GM21529 (cell line): ENCODE results near the gene SAMD11.

ENCODE experiments used
- ATAC-seq: cut with Tn5 transposase; IDR thresholded peaks from one replicate; pipeline ENCODE4 v1.9.1; 2021; ENCODE audit not compliant: unreplicated experiment

The SAMD11 gene

DNA sequence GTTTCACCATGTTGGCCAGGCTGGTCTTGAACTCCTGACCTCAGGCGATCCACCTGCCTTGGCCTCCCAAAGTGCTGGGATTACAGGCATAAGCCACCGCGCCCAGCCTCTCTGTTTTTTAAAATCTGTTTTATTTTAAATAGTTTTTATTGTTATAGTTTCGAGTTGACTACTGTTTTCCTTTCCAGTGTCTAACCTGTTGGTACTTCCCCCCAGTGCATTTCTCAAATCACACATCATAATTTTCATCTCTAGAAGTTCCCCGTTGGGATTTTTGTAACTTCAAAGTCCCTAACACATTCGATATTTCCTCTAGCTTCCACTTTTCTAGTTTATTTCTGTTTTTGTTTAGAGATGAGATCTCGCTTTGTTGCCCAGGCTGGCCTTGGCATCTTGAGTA, 68.6 kb downstream of the SAMD11 start:
- ATAC-seq: no peak

DNA sequence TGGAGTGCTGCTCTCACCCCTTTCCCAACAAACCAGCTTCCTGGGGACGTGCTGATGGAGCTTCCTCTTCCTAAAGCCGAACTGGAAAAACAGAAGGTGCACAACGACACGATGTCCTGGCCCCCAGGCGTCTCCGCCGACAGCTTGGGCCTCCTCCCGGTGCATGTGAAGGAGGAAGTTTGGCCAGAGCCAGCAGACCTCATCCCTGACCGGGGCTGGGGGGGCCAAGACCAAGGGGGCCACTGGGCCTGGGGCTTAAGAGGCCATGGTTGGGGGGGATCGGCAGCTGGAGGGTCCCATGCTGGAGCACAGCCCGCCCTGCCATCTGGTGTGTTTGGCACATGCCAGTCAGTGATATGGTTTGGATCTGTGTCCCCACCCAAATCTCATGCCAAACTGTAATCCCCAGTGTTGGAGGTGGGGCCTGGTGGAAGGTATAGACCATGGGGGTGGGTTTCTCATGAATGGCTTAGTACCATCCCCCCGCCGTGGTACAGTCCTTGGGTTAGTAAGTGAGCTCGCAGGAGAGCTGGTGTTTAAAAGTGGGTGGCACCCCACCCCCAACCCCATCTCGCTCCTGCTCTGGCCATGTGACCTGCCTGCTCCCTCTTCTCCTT, 69.8 kb downstream of the SAMD11 start:
- ATAC-seq: no peak
